ENCODE measurements around the gene DIPK1C.
"Not testable (repeated sequence)": the region's sequence is repeated elsewhere in the genome, so short reads cannot be mapped to it uniquely, and the experiment has no call there.

DNA sequence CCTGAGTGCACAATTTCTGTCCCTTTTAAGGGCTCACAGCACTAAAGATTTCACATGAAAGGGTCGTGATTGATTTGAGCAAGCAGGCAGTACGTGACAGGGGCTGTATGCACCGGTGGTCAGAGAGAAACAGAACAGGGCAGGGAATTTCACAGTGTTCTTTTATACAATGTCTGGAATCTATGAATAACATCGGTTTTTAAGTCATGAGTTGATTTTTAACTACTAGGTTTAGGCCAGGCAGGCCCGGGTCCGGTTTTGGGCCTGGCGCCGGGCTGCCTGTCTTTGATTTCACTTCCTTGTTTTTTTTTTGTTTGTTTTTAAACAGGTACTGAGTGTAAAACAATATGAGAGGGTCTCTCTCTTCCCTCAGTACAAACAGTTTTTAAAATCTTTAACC is 43.7 kb upstream of the DIPK1C start:
- TF ChIP-seq, protein P1, sequence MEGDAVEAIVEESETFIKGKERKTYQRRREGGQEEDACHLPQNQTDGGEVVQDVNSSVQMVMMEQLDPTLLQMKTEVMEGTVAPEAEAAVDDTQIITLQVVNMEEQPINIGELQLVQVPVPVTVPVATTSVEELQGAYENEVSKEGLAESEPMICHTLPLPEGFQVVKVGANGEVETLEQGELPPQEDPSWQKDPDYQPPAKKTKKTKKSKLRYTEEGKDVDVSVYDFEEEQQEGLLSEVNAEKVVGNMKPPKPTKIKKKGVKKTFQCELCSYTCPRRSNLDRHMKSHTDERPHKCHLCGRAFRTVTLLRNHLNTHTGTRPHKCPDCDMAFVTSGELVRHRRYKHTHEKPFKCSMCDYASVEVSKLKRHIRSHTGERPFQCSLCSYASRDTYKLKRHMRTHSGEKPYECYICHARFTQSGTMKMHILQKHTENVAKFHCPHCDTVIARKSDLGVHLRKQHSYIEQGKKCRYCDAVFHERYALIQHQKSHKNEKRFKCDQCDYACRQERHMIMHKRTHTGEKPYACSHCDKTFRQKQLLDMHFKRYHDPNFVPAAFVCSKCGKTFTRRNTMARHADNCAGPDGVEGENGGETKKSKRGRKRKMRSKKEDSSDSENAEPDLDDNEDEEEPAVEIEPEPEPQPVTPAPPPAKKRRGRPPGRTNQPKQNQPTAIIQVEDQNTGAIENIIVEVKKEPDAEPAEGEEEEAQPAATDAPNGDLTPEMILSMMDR (conservative IDR thresholded peaks at IDR 0.05; ENCODE audit: low read depth in 2 of 2): not testable (repeated sequence)
- TF ChIP-seq EZH2 (IDR thresholded peaks at IDR 0.05; ENCODE audit: low read depth, unreplicated experiment); STAT1 (IDR thresholded peaks at IDR 0.05; ENCODE audit: unreplicated experiment); EZH2phosphoT487 (IDR thresholded peaks at IDR 0.05; ENCODE audit: unreplicated experiment); ZNF114 (CRISPR knock-in tag; IDR thresholded peaks at IDR 0.05); CREB1 (CRISPR knock-in tag; IDR thresholded peaks at IDR 0.05; ENCODE audit: low read depth); POLR2AphosphoS5 (IDR thresholded peaks at IDR 0.05; ENCODE audit: low read depth); JUNB (IDR thresholded peaks at IDR 0.05; ENCODE audit: unreplicated experiment): not testable (repeated sequence)
- TF ChIP-seq, protein P2, sequence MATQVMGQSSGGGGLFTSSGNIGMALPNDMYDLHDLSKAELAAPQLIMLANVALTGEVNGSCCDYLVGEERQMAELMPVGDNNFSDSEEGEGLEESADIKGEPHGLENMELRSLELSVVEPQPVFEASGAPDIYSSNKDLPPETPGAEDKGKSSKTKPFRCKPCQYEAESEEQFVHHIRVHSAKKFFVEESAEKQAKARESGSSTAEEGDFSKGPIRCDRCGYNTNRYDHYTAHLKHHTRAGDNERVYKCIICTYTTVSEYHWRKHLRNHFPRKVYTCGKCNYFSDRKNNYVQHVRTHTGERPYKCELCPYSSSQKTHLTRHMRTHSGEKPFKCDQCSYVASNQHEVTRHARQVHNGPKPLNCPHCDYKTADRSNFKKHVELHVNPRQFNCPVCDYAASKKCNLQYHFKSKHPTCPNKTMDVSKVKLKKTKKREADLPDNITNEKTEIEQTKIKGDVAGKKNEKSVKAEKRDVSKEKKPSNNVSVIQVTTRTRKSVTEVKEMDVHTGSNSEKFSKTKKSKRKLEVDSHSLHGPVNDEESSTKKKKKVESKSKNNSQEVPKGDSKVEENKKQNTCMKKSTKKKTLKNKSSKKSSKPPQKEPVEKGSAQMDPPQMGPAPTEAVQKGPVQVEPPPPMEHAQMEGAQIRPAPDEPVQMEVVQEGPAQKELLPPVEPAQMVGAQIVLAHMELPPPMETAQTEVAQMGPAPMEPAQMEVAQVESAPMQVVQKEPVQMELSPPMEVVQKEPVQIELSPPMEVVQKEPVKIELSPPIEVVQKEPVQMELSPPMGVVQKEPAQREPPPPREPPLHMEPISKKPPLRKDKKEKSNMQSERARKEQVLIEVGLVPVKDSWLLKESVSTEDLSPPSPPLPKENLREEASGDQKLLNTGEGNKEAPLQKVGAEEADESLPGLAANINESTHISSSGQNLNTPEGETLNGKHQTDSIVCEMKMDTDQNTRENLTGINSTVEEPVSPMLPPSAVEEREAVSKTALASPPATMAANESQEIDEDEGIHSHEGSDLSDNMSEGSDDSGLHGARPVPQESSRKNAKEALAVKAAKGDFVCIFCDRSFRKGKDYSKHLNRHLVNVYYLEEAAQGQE (IDR thresholded peaks at IDR 0.05; ENCODE audit: unreplicated experiment): not testable (repeated sequence)
